ENCODE measurements around the gene FLNB. TPM values are rescaled to one million over a fixed set of nuclear protein-coding genes. Genes with fewer than 3 reads are reported as not detected.
A peak's percentile ranks its signal among the peaks of the same experiment; 100 is the strongest.

FLNB gene
- total and polyA plus RNA-seq, 8 donors, result 85.2 to 152 (median 102) TPM

GRCh38 chr3:58120075-58120812 is 112.0 kb downstream of the FLNB start:
- no peak for TF ChIP-seq CTCF (IDR thresholded peaks at IDR 0.05)
- FAIRE-seq (no peak), ATAC-seq (peak; percentile 54 to 82 (median 70)), DNase-seq (peak in 4 of 6 donors; percentile 11 to 64 (median 44))
- Histone ChIP-seq H3K27ac (peak overlapping the region in 2 of 4 donors; percentile 1 to 33), H3K27me3 (no peaks in the 10 kb centered on the region), H3K9me3 (no peaks in the 10 kb centered on the region), H3K4me3 (no peak overlapping the region), H3K36me3 (peaks cover 3 to 33% (median 11%) of the 10 kb centered on the region in 3 donors), H3K4me1 (peaks cover 24 to 37% (median 27%) of the 10 kb centered on the region in 3 donors)
- intact Hi-C loops (cut with DNase I), result loop anchor here in 1 of 3 donors (5.0 kb wide), 1 partner anchor 113 kb away; the partner anchor contains the start of gene FLNB
- 22 to 40% methylated on average over 10 of the region's 10 CpGs for WGBS, 2 donors

GRCh38 chr3:58121183-58121582 is 113.0 kb downstream of the FLNB start:
- no peak overlapping the region for H3K27ac ChIP-seq
- intact Hi-C loops (cut with DNase I), result loop anchor here in 1 of 3 donors (5.0 kb wide), 1 partner anchor 114 kb away; the partner anchor contains the start of gene FLNB
- peaks cover 3 to 42% (median 20%) of the 10 kb centered on the region in 3 donors for H3K36me3 ChIP-seq
- FAIRE-seq (no peak), ATAC-seq (no peak), DNase-seq (peak in 1 of 6 donors; percentile 49)
- WGBS, 2 donors, result 90 to 94% methylated on average over 11 of the region's 11 CpGs
- H3K9me3 ChIP-seq, result no peaks in the 10 kb centered on the region
- peaks cover 24 to 37% (median 27%) of the 10 kb centered on the region in 3 donors for H3K4me1 ChIP-seq
- H3K27me3 ChIP-seq, result no peaks in the 10 kb centered on the region
- H3K4me3 ChIP-seq, result no peak overlapping the region
- TF ChIP-seq CTCF (IDR thresholded peaks at IDR 0.05), result no peak

GRCh38 chr3:58122936-58123700 is 114.9 kb downstream of the FLNB start:
- DNase-seq, result peak in 1 of 6 donors; percentile 33
- Histone ChIP-seq H3K9me3 (no peaks in the 10 kb centered on the region), H3K36me3 (peaks cover 3 to 60% (median 30%) of the 10 kb centered on the region in 3 donors), H3K4me1 (peaks cover 10 to 22% (median 12%) of the 10 kb centered on the region in 3 donors), H3K27me3 (no peaks in the 10 kb centered on the region), H3K27ac (no peak overlapping the region), H3K4me3 (no peak overlapping the region)
- WGBS, 2 donors, result 95 to 98% methylated on average over 41 of the region's 41 CpGs
- ATAC-seq, result no peak
- intact Hi-C loops (cut with DNase I), result loop anchor here in 1 of 3 donors (5.0 kb wide), 1 partner anchor 116 kb away; the partner anchor contains the start of gene FLNB
- FAIRE-seq, result no peak
- no peak for TF ChIP-seq CTCF (IDR thresholded peaks at IDR 0.05)

DNA sequence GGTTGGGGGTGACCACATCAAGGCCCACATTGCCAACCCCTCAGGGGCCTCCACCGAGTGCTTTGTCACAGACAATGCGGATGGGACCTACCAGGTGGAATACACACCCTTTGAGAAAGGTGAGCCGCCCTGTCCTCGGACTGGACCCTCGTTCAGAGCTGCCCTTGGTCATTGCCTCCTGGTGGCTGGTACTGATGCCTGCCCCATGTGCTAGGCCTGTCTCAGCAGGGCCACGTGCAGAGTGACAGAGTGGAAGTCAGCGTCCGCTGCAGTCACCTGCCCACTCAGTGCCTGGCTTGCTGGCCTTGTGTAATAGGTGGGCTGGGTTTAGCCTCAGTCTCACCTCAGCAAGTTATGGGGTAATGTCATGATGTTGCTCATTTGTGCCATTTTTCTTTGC is 116.2 kb downstream of the FLNB start:
- Histone ChIP-seq H3K36me3 (peaks cover 0 to 62% (median 30%) of the 10 kb centered on the region in 3 donors), H3K4me1 (peaks cover 7 to 12% (median 11%) of the 10 kb centered on the region in 3 donors), H3K4me3 (no peak overlapping the region), H3K27me3 (no peaks in the 10 kb centered on the region), H3K27ac (no peak overlapping the region), H3K9me3 (no peaks in the 10 kb centered on the region)
- intact Hi-C loops (cut with DNase I), result loop anchor here in 1 of 3 donors (5.0 kb wide), 1 partner anchor 117 kb away; the partner anchor contains the start of gene FLNB
- WGBS, 2 donors, result 90 to 91% methylated on average over 8 of the region's 8 CpGs
- DNase-seq (peak in 1 of 6 donors; percentile 41), FAIRE-seq (no peak), ATAC-seq (no peak)
- no peak for TF ChIP-seq CTCF (IDR thresholded peaks at IDR 0.05)

Measured in pancreas (tissue), 10 donors.